HG03108 (cell line): ENCODE data around the gene PYGO1.

ENCODE experiments used
- ATAC-seq: cut with Tn5 transposase; IDR thresholded peaks from one replicate; pipeline ENCODE4 v1.9.1; 2021; ENCODE audit warnings: moderate library complexity; ENCODE audit not compliant: unreplicated experiment

PYGO1 gene

DNA sequence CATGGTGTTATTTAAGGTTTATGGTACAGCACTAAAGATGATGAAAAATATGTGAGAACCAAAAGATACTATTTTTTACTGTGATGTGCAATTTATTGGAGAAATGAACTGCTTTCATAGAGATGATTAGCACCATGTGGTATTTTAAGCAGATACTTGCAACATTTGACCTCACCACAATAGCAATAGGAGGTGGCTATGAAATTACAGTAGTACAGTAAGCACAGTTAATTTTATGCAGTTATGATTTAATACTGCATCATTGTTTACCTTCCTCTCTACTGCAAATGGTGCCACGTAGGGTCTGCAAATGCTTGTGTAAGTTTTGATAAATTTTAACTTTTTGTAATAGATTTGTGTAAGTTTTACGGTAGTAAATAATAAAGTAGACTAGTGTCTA, 14.0 kb downstream of the PYGO1 start:
- ATAC-seq = no peak

DNA sequence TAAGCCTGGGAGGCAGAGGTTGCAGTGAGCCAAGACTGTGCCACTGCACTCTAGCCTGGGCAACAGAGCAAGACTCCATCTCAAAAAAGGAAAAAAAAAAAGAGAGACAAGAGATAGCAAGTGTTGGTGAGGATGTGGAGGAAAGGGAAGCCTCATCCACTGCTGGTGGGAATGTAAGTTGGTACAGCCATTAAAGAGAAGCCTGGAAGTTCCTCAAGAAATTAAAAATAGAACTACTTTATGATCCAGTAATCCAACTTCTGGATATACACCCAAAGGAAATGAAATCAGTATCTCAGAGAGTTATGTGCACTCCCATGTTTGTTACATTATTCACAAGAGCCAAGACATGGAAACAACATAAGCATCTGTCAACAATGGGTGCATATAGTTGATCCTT, 14.9 kb downstream of the PYGO1 start:
- no peak for ATAC-seq

- no peak for ATAC-seq
These were observed 23.6 kb downstream of the PYGO1 start for GRCh38 chr15:55564347-55565145.

- ATAC-seq = no peak
These were observed 25.5 kb downstream of the PYGO1 start for GRCh38 chr15:55562601-55563000.

DNA sequence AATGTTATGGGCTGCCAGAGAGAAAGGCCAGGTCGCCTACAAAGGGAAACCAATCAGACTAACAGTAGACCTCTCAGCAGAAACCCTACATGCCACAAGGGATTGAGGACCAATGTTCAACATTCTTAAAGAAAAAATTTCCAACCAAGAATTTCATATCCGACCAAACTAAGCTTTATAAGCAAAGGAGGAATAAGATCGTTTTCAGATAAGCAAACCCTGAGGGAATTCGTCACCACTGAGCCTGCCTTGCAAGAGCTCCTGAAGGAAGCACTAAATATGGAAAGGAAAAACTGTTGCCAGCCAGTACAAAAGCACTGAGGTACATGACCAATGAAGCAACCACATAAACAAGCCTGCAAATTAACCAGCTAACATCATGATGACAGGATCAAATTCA, 33.1 kb downstream of the PYGO1 start:
- no peak for ATAC-seq

DNA sequence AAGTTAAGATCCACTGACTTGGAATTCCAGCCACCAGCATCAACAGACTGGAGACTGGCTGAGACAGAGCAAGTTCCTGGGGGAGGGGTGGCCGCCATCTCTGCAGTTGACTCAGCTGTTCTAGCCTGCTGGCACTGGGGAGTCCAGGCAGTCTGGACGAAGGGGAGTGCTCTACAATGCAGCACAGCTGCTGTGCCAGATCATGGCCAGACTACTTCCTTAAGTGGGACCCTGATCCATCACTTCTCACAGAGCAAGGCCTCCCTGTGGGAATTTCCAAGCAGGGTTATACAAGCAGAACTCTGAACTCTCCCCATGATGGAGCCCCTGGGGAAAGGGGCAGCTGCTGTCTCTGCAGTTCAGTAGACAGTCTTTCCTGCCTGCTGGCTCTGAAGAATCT, 35.2 kb downstream of the PYGO1 start:
- no peak for ATAC-seq

DNA sequence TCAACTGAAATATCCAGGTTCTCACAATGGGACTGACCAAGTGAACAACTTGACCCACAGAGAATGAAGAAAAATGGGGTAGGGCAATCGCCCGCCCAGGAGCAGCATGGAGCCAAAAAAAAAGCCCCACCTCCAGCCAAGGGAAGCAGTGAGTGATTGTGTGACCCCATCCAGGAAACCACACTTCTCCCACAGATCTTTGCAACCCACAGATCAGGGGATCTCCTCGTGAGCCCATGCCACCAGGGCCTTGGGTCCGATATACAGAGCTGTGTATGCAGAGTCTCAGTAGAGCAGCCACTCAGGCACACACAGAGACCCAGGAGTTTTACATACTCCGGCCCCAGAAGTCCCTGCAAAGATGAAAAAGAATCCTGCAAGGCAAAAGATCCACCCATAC, 35.7 kb downstream of the PYGO1 start:
- ATAC-seq = no peak

DNA sequence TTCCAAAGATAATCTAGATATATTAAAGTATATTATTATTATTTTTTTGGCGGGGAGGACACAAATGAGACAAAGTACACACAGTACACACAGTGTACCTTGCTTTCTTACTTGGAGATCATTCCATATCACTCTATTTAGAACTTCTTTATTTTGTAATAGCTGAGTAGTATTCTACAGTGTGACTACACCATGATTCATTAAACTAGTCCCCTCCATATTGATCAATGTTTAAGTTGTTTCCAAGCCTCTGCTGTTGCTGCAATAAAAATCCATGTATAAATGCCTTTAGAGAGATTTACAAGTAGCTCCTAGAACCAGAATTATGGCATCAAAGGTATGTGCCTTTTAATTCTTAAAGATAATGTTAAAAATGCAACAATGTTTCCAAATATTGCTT, 38.8 kb downstream of the PYGO1 start:
- ATAC-seq = no peak

DNA sequence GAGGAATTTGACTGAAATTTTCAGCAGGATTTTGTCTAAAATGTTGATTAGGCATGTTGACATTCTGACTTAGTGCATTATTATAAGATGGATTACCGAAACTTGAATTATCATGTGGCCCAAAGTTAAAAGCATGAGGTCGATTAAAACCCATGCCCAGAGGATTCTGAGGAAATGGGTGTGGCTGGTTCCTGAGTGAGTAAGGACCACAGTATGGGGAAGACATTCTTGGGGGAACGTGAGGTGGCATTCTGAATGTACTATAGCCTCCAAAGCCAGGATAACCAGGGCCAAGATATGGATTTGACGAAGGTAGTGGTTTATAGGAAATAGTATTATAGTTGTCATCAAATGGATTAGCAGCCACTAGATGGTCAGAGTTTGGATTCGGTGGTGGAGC, 41.4 kb downstream of the PYGO1 start:
- no peak for ATAC-seq

- no peak for ATAC-seq
These were observed 52.7 kb downstream of the PYGO1 start for GRCh38 chr15:55535436-55535835.

DNA sequence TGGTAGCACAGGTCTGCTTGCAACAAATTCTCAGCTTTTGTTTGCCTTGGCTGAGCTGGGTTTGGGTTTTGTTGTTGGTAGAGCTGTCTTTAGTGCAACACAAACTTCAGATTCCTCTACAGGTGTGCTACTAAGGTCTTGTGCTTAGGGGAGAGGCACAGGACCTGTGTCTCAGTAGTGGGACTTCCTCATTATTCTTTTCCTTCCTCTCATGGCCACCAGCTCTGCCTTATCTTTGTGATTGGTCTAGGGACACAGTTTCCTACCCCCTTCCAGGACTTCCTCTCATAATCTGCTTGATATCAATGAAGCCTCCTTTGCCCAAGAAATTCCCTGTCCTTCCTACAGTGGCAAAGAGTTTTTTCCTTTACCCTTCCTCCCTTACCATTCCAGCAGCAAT, 55.2 kb downstream of the PYGO1 start:
- ATAC-seq = no peak

- no peak for ATAC-seq
These were observed 57.3 kb downstream of the PYGO1 start for GRCh38 chr15:55530861-55531313.

DNA sequence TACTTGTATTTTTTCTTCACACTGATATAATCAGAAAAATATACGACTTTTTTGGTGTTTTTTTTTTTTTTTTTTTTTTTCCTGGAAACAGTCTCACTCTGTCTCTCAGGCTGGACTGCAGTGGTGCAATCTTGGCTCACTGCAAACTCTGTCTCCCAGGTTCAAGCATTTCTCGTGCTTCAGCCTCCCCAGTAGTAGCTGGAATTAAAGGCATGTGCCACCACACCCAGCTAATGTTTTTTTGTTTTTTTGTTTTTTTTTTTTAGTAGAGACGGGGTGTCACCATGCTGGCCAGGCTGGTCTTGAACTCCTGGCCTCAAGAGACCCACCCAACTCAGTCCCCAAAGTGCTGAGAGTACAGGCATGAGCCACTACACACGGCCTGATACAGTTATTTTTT, 59.3 kb downstream of the PYGO1 start:
- no peak for ATAC-seq

GRCh38 chr15:55527150-55527549, 61.0 kb downstream of the PYGO1 start:
- ATAC-seq = no peak

GRCh38 chr15:55526559-55527036, 61.5 kb downstream of the PYGO1 start:
- peak; percentile 69 for ATAC-seq

DNA sequence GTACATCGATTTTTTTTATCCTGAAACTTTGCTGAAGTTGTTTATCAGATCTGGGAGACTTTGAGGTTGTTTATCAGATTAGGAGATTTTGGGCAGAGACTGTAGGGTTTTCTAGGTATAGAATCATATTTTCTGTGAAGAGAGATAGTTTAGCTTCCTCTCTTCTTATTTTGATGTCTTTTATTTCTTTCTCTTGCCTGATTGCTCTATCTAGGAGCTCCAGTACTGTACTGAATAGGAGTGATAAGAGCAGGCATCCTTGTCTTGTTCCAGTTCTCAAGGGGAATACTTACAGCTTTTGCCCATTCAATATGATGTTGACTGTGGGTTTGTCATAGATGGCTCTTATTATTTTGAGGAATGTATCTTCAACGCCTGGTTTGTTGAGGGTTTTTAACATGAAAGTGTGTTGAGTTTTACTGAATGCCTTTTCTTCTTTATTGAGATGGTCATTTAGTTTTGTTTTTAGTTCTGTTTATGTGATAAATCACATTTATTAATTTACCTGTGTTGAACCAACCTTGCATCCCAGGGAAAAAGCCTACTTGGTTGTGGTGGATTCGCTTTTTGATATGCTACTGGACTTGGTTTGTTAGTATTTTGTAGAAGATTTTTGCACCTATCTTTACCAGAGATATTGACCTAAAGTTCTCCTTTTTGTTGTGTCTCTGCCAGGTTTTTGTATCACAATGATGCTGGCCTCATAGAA, 65.2 kb downstream of the PYGO1 start:
- no peak for ATAC-seq

DNA sequence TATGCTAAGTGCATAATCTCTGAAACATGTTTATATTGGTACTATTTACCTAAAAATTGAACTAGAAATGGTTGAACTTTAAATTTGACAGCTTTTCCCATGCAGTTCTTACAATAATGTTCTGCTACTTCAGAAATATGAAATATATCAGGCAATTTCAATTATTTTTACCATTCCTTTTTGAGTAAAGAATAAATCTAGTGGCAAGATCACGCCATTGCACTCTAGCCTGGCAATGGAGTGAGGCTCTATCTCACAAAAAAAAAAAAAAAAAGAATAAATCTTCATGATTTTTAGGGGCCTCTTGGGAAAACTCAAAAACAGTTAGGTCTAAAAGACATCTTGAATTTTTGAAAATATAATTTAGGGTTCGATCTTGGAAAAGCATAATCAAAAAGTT, 69.5 kb downstream of the PYGO1 start:
- ATAC-seq = no peak

DNA sequence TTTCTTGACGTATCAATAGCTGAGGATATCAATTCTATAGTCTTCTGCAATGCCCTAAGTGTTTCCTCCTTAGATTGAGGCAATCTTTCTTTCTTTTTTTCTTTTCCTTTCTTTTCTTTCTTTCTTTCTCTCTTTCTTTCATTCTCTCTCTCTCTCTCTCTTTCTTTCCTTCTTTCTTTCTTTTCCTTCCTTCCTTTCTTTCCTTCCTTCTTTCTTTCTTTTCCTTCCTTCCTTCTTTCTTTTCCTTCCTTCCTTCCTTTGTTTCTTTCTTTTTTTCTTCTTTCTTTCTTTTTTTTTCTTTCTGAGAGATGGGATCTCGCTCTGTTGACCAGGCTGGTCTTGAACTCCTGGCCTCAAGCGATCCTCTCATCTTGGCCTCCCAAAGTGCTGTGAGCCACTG, 70.1 kb downstream of the PYGO1 start:
- no peak for ATAC-seq

DNA sequence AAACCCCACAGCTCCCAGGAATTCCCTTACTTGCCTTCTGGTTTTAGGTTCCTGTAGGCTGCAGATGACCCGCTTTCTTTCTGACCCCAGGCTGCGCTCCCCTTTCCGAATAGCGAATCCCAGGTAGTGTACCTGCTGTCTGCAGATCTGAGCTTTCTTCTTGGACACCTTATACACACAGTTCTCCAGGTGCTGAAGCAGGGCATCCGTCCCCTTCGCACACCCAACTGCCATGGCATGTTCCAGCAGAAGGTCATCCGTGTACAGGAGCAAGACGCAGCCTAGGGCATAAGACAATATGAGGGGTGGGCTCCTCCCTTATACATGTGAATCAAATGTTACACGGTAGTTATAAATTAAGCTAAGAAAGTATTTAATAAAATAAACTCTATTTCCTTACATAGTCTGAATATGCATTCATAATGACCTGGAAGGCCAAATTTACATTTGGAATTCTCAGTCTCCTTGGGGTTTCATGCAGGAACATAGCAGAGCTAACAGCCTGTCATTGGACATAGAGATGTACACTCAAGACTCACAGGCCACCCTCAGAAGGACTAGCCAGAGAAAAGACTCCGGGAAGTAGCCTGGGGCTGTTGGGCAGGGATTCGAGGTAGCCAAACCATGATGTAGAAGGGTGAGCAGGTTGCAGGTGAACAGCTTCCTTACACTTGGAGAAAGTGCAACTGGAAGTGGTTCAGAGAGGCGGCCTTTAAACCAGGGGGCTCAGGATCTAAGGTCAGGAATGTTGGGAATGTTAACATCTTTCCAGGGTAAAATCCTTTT, 72.0 kb downstream of the PYGO1 start:
- no peak for ATAC-seq

GRCh38 chr15:55515491-55515890, 72.7 kb downstream of the PYGO1 start:
- ATAC-seq = no peak

DNA sequence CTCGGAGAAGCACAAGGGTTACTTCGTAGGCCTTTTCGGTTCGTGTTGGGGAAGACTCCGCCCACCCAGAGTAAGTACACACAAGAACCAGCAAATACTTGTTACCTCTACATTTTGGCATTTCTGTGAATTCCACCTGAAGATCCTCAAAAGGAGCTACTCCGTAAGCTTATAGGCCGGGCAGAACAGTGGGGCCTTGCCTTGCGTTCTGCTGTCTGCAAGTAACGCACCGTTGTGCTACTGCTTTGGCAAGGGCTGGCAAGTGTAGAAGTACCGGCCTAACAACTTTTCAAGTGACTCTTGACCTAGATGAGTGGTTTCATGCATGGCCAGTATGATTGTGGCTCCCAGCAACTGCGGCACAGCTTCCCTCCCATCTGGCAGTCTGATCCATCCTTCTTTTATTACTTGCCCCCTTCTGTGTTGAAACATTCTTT, 73.7 kb downstream of the PYGO1 start:
- ATAC-seq = no peak
